HepG2 (cell line): ENCODE results near the gene SNRNP200. TPM values are rescaled to one million over a fixed set of nuclear protein-coding genes. Genes with fewer than 3 reads are reported as not detected.

Experiments
- ARID5B ChIP-seq: IDR thresholded peaks from 2 replicates; pipeline ENCODE4 v1.4.0; 2020; ENCODE audit warnings: mild to moderate bottlenecking, missing genetic modification reagents
- CEBPG ChIP-seq: IDR thresholded peaks from 2 replicates; pipeline ENCODE4 v1.6.1; 2016
- CREM ChIP-seq, 2 experiments: sonication (generic) in 1 of 2; formaldehyde crosslinking in 1 of 2; IDR thresholded peaks; 2 replicates each; pipeline versions ENCODE4 v1.4.0 to v1.6.1; 2016 to 2020; ENCODE audit warnings: antibody characterized with exemption in 1 of 2, mild to moderate bottlenecking in 1 of 2, missing genetic modification reagents in 1 of 2
- FOXK1 ChIP-seq: sonication (generic); formaldehyde crosslinking; IDR thresholded peaks from 2 replicates; pipeline ENCODE4 v1.4.0; 2020; ENCODE audit warnings: low read depth, missing genetic modification reagents, borderline replicate concordance
- KDM4B ChIP-seq: sonication (generic); formaldehyde crosslinking; IDR thresholded peaks from 2 replicates; pipeline ENCODE4 v1.4.0; 2020; ENCODE audit warnings: missing genetic modification reagents
- MIER3 ChIP-seq: IDR thresholded peaks from 2 replicates; pipeline ENCODE4 v1.6.1; 2016; ENCODE audit warnings: missing compliant biosample characterization, borderline replicate concordance
- POLR2G ChIP-seq: fragments of 200-400 bp; formaldehyde crosslinking; IDR thresholded peaks from 2 replicates; pipeline ENCODE4 v1.6.1; 2018; ENCODE audit warnings: mild to moderate bottlenecking, low read depth, low read length, moderate library complexity
- REPIN1 ChIP-seq: sonication (generic); formaldehyde crosslinking; IDR thresholded peaks from 2 replicates; pipeline ENCODE4 v1.8.0; 2022; ENCODE audit warnings: missing genetic modification reagents, low read depth, mild to moderate bottlenecking, borderline replicate concordance
- SKI ChIP-seq: fragments of 450-650 bp; IDR thresholded peaks from one replicate; pipeline ENCODE4 v1.6.1; 2018; ENCODE audit warnings: mild to moderate bottlenecking; ENCODE audit not compliant: partially characterized antibody
- SP2 ChIP-seq: sonication (generic); formaldehyde crosslinking; IDR thresholded peaks from 2 replicates; pipeline ENCODE4 v1.5.1; 2020; ENCODE audit warnings: mild to moderate bottlenecking, missing genetic modification reagents
- TOPORS ChIP-seq: sonication (generic); formaldehyde crosslinking; IDR thresholded peaks from 2 replicates; pipeline ENCODE4 v1.8.0; 2023; ENCODE audit warnings: mild to moderate bottlenecking, missing genetic modification reagents
- USF2 ChIP-seq, 2 experiments: sonication (generic) in 1 of 2; formaldehyde crosslinking in 1 of 2; IDR thresholded peaks; 2 replicates each; pipeline versions ENCODE4 v1.5.1 to v1.6.1; 2011 to 2020; ENCODE audit warnings: borderline replicate concordance in 1 of 2, low read depth in 1 of 2, low read length in 1 of 2, mild to moderate bottlenecking in 1 of 2, missing genetic modification reagents in 1 of 2, moderate library complexity in 1 of 2
- ZBTB20 ChIP-seq: sonication (generic); formaldehyde crosslinking; IDR thresholded peaks from 2 replicates; pipeline ENCODE4 v1.8.1; 2023; ENCODE audit warnings: missing genetic modification reagents, low read depth, mild to moderate bottlenecking, borderline replicate concordance
- ZFP36 ChIP-seq: fragments of 150-350 bp; IDR thresholded peaks from 2 replicates; pipeline ENCODE4 v1.6.1; 2018; ENCODE audit warnings: borderline replicate concordance, low read length, low read depth; ENCODE audit not compliant: partially characterized antibody
- ZFP36L1 ChIP-seq: sonication (generic); formaldehyde crosslinking; IDR thresholded peaks from 2 replicates; pipeline ENCODE4 v1.8.0; 2022; ENCODE audit warnings: mild to moderate bottlenecking, missing genetic modification reagents, moderate library complexity
- ZFP37 ChIP-seq: sonication (generic); formaldehyde crosslinking; IDR thresholded peaks from 2 replicates; pipeline ENCODE4 v1.4.0; 2020; ENCODE audit warnings: missing genetic modification reagents, borderline replicate concordance
- ZNF230 ChIP-seq: sonication (generic); formaldehyde crosslinking; IDR thresholded peaks from 2 replicates; pipeline ENCODE4 v1.4.0; 2020; ENCODE audit warnings: mild to moderate bottlenecking, missing genetic modification reagents
- ZNF296 ChIP-seq: sonication (generic); formaldehyde crosslinking; conservative IDR thresholded peaks from 2 replicates; pipeline ENCODE4 v1.5.0; 2020; ENCODE audit warnings: mild to moderate bottlenecking, missing genetic modification reagents
- ZNF547 ChIP-seq: sonication (generic); formaldehyde crosslinking; IDR thresholded peaks from 2 replicates; pipeline ENCODE4 v1.5.1; 2020; ENCODE audit warnings: mild to moderate bottlenecking, missing genetic modification reagents
- ZNF687 ChIP-seq: sonication (generic); formaldehyde crosslinking; IDR thresholded peaks from 2 replicates; pipeline ENCODE4 v1.5.1; 2020; ENCODE audit warnings: mild to moderate bottlenecking, missing genetic modification reagents, moderate library complexity
- polyA plus RNA-seq, 8 experiments: library from polyadenylated mRNA; depleted of rRNA in 3 of 8; stranded (reverse) in 7 of 8; unstranded in 1 of 8; fragments of >200 nt; fragmentation: Illumina TruSeq in 4 of 8; extraction: Trizol in 4 of 8; gene quantifications; 2 replicates each; pipeline versions ENCODE4 v1.2.1 to v1.2.3, GENCODE V29; 2011 to 2016; ENCODE audit warnings: low read depth in 4 of 8, missing spikeins in 1 of 8, mixed read lengths in 1 of 8; ENCODE audit not compliant: insufficient read depth in 1 of 8
- total RNA-seq, 5 experiments: library from RNA; depleted of rRNA; stranded (reverse); fragments of >200 nt; fragmentation: Illumina TruSeq; extraction: Trizol; gene quantifications; 2 replicates each; pipeline ENCODE4 v1.2.3, GENCODE V29; 2016; ENCODE audit warnings: low read depth in 1 of 5

Gene SNRNP200
- total and polyA plus RNA-seq, 2 of the 13 experiments (the other 11 are each of a cell fraction or from before 2014, with no cell fraction given) = 99.0 to 232 TPM

- TF ChIP-seq TOPORS (CRISPR knock-in tag) = no peak
- TF ChIP-seq ZNF230 (CRISPR knock-in tag) = no peak
- TF ChIP-seq USF2 (IDR thresholded peaks at IDR 0.05; ENCODE audit: low read depth, low read length) = peak; percentile 40; the same call in 1 of the 2 replicates
- peak; percentile 39; the same call in 1 of the 2 replicates for TF ChIP-seq USF2 (CRISPR knock-in tag; IDR thresholded peaks at IDR 0.05; ENCODE audit: borderline replicate concordance)
- TF ChIP-seq REPIN1 (CRISPR knock-in tag) = 0 out of 2 replicates have a peak, but pooled peaks have one; percentile 31
- TF ChIP-seq SKI = no peak
- TF ChIP-seq FOXK1 = 0 out of 2 replicates have a peak, but pooled peaks have one; percentile 25
- TF ChIP-seq POLR2G = no peak
- TF ChIP-seq ZNF547 = 0 out of 2 replicates have a peak, but pooled peaks have one; percentile 9
- no peak for TF ChIP-seq ZFP37 (CRISPR knock-in tag)
- TF ChIP-seq ZNF296 (CRISPR knock-in tag) = no peak
- TF ChIP-seq KDM4B (CRISPR knock-in tag) = no peak
- no peak for TF ChIP-seq ZBTB20 (CRISPR knock-in tag)
- no peak for TF ChIP-seq CEBPG (CRISPR knock-in tag)
- TF ChIP-seq MIER3 (CRISPR knock-in tag) = 0 out of 2 replicates have a peak, but pooled peaks have one; percentile 29
- no peak for TF ChIP-seq CREM (IDR thresholded peaks at IDR 0.05)
- no peak for TF ChIP-seq CREM (CRISPR knock-in tag; IDR thresholded peaks at IDR 0.05)
- peak; percentile 55; the same call in 1 of the 2 replicates for TF ChIP-seq ARID5B (CRISPR knock-in tag)
- TF ChIP-seq ZNF687 = peak; percentile 55
- TF ChIP-seq SP2 (CRISPR knock-in tag) = no peak
- TF ChIP-seq ZFP36 = no peak
- TF ChIP-seq ZFP36L1 (CRISPR knock-in tag) = no peak
Measured at GRCh38 chr2:96259497-96259921, 45.8 kb downstream of the SNRNP200 start (continued).
